Activated T-cell treated with anti-CD3 and anti-CD28 coated beads for 24 hours (primary cell): ENCODE data around the gene CHCHD10.

Experiments
- DNase-seq: peaks from one replicate; pipeline ENCODE4 v3.0.0-alpha.2; 2020; ENCODE audit warnings: low read depth

Gene CHCHD10

DNA sequence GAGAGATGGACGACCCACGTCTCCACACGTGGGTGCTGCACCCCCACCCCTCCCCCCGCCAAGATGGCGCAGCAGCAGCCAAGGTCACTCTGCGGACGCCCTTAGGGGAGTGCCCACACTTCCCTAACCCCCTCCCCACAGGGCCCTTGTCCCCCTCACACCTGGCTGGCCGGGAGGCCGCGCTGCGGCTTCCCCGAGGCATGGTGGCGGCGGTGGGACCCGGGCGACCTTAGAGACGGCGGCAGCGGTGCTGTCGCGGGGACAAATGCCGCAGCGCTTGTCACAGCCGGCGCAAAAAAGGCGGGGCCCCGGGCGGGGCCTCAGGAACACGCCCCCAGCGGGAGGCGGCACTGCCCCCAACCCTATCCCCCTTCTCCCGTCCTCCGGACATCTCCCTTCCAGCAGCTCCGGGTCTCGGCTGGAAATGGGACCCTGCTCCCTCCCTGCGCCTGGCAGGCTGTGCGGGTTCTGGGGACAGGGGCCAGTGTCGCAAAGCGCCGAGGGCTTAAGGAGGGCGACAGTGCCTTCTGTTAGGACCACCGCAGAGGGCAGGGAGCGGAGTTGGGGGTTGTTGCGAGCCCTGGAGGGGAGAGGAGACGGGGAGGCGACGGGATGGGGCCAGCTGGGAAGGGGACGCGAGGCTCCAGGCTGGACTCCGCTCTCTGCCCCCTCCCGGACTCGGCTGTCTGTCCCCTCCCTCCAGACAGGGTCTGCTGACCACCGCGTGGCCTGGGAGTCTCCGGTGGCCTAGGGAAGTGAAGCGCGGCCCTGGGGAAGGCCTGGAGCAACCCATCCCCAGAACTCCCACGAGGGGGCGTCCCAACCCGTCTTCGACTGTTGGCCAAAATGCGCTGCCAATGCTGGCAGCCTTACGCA lies at the start of gene CHCHD10:
Gene CHCHD10 (minus strand): TSS at position 300 of the 876 bp plus-strand sequence. CDS start 98 bp downstream, at position 202.
- DNase-seq, result peak; percentile 74

DNA sequence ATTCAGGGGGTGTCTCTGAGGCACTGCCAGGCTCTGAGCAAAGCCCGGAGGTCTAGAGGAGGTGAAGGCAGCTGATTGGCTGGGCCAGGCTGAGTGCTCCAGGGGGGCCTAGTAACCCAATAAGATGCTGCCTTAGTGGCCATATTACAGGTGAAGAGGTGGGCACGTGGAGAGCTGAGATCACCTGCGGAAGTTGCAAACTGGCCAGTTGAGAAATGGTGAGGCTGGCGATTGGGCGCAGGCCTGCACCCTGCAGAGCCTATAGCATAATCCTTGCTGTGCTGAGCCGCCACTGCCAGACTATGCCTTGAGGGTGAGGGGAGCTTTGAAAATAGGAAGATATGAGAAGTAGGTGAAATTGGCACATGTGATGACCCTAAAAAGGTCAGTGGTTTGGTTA lies 49.4 kb upstream of the CHCHD10 start:
- no peak for DNase-seq

GRCh38 chr22:23816156-23816976 lies 48.6 kb upstream of the CHCHD10 start:
- DNase-seq, result no peak

- no peak for DNase-seq
Measured at GRCh38 chr22:23815541-23816155, 47.9 kb upstream of the CHCHD10 start.

GRCh38 chr22:23812378-23812777 lies 44.6 kb upstream of the CHCHD10 start:
- DNase-seq, result no peak

DNA sequence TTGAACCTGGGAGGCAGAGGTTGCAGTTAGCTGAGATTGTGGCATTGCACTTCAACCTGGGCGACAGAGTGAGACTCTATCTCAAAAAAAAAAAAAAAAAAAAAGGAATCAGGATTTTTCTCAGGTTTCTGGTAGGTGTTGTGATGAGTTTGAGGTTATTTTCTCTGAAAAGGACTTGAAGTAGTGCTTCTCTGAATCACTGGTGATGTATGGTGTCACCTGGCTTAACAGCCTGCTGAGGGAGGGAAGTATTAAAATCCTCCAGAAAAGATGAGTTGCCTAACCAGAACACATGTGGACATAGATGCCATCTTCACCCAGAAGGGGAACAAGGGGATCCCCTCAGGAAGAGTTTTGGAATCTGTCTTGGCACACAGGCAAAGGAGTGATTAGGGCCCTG lies 39.1 kb upstream of the CHCHD10 start:
- no peak for DNase-seq

DNA sequence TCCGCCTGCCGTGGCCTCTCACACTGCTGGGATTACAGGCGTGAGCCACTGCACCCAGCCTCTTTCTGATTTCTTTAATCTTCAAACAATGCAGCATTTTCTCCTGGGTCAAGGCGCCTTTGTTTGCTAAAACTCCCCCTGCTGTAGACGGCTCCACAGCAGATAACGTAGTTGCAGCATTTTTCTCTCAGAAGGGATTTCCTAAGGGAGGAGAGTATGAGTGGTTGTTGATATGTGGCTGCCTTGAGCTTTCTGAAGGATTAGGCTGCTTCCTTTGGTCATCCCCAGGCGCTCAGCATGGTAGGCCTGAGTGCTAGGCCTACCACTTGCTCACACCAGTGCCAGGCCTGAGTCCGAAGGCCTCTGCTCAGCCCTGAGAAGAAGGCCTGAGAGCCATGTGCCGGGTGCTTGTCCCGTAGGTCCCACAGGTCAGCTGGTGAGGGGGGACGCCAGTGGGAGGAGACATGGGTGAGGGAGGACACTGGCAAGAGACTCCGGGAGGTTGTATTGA lies 37.1 kb upstream of the CHCHD10 start:
- DNase-seq, result no peak

DNA sequence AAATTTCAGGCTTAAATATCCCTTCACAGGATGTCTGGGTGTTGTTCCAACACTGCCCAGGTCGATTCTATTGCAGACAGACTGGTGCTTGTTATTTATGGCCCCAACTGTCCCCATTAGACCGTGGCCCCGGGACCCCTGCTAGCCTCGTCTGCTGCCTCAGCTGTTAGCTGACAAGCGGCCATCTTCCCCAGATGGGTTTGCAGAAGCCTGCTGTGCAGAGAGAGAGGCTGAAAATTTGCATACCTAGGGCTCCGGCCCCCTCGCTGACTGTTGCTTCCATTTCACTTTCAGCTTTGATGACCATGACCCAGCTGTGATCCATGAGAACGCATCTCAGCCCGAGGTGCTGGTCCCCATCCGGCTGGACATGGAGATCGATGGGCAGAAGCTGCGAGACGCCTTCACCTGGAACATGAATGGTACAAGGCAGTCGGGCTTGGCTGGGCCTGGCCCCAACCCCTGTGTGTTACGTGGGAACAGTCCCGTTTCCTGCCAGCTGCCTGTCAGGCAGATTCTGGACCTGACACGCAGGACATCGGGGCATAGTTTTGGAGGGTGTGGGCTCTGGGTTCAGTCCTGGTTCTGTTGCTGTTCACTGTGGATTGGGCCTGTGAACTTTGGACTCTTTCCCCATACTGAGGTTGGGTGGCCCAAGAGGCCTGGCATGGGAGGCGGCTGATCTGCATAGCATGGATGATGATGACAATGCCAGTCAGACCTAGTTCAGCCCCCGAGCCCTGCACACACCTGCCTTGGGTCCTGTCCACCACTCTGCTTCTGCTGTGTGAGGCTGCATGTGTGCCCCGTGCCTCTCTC lies 35.4 kb upstream of the CHCHD10 start:
- no peak for DNase-seq

DNA sequence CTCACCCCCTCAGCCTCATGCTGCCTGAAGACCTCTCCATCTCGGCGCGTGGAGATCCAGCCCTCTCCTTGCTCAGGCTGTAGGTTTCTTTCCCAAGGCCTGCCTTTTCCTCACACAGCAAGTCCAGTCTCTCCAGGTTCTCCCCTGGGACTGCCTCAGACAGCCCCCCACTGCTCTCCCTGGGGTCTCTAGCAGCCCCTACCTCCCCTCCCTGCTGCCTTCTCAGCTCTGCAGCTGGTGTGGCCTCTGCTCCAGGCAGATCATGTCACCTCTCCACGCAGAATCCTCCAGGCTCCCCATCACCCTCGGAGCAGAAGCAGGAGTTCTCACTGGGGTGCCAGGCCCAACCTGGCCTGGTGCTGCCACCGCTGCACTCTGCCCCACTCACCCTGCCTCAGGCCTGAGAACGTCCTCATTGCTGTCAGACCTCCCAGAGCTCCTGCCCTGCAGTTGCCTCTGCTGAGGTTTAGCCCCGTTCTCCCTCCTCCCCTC lies 34.2 kb upstream of the CHCHD10 start:
- no peak for DNase-seq

DNA sequence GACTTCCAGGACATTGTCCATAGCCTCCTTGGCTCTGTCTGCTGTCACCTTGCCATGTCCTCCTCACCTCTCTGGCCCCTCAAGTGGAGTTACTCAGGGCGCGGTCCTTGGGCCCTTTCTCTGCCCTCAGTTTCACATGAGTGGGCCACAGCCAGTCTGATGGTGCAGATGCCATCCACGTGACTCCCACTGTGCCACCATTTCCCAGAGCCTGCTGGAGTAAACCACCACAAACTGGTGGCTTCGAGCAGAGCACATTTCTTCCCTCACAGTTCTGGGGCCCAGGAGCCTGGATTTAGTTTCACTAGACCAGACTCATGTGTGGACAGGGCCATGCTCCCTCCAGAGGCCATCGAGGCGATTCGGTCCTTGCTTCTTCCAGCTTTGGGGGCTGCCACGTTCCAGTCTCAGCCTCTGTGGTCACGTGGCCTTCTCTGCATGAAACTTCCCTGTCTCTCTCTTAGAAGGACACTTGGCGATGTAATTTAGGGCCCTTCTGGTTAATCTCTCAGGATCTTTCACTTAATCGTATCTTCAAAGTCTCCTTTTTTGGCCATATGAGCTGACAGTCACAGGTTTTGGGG lies 33.6 kb upstream of the CHCHD10 start:
- DNase-seq, result no peak

DNA sequence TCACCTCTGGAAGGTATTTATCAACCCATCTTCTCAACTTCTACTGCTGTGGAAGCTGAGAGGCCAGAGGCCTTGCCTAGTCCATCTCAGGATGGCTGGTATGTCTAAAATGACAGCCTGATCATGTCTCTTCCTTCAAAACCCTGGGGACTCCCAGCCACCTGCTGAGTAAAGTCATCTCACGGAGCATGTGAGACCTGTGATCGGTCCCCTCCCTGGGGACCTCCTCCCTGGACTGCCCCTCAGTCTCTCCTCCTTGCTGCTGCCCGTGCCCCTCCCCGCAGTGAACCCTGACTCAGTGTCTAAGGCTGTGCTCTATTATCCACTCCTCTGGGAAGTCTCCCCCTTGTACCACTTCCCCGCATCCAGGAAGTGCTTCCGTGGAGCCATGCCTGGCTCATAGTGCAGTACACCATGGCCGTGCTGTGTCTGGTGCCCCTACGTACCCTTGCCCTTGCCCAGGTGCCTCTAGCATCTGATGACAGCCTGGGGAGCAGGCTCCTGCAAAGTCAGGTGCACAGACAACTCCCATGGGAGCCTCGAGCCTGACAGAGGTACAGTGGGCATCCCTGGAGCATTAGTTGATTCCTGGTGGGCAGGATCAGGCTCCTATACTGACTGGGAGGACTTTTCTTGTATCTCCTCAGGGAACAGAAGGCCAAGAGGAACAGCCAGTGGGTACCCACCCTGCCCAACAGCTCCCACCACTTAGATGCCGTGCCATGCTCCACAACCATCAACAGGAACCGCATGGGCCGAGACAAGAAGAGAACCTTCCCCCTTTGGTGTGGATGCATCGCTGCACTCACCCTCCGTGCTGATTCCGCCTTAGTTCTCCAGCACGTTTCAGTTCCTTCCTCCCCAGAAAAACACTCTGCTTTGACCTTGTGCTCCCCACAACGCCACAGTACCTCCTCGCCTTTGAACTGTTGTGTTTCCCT lies 32.8 kb upstream of the CHCHD10 start:
- DNase-seq, result no peak

DNA sequence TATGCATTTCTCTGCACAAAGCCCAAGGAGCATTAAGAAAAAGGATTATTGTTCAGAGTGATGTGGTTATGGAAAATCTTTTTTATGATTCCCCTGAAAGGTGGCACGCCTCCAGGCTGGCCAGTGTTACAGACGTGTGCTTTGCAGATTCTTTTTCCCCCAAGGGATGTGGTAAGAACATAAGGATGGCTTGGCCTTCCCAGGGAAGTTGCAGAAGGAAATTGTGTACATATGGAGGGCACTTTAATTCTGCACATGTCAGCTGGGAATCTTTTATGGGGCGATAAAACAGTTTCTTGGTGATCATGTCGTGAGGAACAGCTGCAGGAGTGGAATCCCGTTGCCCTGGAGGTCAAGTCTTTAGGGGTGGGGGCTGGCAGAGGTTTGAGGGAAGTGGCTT lies 28.7 kb upstream of the CHCHD10 start:
- DNase-seq, result no peak

GRCh38 chr22:23793326-23793725 lies 25.6 kb upstream of the CHCHD10 start:
- no peak for DNase-seq

DNA sequence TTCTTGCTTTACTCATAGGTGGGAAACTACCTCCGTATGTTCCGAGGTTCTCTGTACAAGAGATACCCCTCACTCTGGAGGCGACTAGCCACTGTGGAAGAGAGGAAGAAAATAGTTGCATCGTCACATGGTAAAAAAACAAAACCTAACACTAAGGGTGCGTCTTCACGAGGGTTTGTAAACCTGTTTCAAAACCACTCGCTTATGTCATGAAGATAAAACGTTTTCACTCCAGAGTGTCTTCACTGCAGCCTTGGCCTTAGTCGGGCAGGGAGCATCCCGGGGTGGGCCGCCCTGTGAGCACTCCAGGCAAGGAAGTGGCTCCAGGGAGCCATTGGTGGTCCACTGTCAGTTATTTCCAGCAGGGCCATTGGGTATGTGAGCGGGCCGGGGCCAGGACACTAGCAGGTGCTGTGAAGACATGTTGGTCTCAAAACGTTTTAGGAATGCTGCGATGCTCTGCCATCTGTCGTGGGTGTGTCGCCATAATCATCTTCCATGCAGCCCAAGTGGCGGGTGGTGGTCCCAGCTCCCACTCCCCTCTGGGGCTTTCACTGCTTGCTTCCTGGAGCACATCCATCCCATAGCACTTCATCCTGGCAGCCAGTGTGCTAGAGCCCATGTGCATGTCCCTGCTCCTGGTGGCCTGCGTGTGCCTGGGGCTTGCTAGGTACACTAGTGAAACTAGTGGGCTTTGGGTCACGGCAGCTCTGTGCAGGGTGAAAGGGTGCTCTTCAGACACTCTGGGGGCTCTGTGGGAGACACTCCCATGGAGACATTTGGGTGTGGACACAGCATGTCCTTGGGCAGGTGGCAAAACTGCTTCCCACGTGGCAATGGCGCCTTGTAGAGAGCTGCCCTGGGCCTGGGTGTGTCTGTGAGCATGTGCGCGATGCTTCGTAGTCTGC lies 24.2 kb upstream of the CHCHD10 start:
- DNase-seq, result no peak

GRCh38 chr22:23790819-23791737 lies 23.3 kb upstream of the CHCHD10 start:
- no peak for DNase-seq

DNA sequence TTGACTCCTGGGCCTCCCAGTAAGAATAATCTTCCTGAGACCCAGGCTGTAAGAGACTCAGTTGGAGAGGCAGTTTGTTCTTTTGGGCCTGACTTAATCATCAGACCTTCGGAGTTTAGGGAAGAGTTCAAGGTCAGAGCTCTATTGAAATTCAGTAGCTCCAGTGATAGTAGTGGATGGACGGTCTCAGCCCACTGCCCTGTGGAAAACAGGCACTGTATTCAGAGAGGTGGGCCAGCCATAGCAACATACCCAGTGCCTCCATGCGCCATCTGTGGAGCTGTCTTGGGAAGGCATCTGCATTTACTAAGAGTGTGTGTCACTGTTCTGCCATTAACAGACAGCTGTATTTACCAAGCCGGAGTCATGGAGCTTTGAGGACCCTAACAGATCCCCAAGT lies 21.9 kb upstream of the CHCHD10 start:
- DNase-seq, result no peak

DNA sequence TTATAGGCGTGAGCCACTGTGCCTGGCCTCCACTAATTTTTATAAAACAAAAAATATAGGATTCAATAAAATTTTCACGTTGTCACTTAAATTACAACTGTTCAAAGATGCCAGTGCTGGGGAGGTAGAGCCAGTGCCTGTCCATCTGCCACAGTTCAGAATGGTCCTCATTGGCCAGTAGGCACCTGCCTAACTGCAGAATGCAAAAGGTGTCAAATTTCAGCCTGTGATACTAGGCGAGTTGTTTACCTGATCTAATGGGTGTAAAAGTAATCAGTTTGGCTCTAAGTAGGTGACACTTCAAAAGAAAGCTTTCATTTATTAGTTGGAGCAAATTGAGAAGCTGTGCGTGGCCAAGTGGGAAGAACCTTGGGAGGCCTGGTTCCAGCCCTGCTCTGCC lies 21.3 kb upstream of the CHCHD10 start:
- no peak for DNase-seq

- no peak for DNase-seq
Measured at GRCh38 chr22:23787910-23788309, 20.1 kb upstream of the CHCHD10 start.
